SKM-1 treated with dmso at 0.1 percent for 144 hours (cell line): Measurements from ENCODE around the gene ZNF280B.
"Not testable (repeated sequence)": the region's sequence is repeated elsewhere in the genome, so short reads cannot be mapped to it uniquely, and the experiment has no call there.

Source experiments
- DNase-seq: peaks from one replicate; lab custom pipeline; 2025; ENCODE audit not compliant: unreplicated experiment; lab: John Stamatoyannopoulos, UW

The ZNF280B gene

DNA sequence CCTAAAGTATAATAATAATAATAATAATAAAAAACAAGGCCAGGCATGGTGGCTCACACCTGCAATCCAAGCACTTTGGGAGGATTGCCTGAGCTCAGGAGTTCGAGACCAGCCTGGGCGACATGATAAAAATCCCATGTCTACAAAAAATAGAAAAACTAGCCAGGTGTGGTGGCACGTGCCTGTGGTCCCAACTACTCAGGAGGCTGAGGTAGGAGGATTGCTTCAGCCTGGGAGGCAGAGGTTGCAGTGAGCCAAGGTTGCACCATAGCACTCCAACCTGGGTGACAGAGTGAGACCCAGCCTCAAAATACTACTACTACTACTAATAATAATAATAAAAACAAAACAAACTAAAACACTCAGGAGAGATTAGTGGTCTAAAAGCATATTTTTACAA is 27.1 kb upstream of the ZNF280B start:
- no peak for DNase-seq

DNA sequence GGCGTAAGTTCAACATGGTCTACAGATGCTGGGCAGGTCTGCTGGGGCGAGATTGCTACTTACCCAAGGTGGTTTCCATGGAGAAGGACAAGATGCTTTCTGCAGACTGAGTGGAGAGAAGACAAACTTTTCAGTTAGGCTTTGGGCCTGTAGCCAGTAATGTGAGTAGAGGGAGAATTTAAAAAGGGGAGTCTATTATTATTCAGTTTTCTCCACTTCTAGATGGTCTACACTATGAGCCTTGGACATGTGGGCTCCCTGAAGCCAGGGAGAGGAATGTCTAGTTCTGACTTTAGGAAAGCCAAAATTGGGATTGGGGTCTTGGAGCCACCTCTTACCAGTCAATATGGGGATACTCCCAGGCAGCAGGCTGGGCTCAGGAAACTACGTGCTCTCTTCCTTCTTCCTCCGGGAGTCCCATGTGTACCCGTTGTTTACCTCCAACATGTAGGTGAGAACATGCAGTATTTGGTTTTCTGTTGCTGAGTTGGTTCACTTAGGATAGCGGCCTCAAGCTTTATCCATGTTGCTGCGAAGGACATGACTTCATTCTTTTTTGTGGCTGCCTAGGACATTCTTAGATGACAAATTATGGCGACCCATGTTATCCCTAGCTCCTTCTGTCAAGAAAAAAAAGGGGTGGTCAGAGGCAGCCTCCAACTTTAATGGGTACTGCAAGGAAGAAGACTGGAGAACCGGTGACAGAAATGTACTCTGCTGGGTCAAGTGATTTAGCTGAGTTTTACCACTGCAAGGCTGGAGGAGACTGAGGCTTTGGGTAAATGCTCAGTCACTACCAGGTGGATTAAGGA is 26.3 kb upstream of the ZNF280B start:
- no peak for DNase-seq

DNA sequence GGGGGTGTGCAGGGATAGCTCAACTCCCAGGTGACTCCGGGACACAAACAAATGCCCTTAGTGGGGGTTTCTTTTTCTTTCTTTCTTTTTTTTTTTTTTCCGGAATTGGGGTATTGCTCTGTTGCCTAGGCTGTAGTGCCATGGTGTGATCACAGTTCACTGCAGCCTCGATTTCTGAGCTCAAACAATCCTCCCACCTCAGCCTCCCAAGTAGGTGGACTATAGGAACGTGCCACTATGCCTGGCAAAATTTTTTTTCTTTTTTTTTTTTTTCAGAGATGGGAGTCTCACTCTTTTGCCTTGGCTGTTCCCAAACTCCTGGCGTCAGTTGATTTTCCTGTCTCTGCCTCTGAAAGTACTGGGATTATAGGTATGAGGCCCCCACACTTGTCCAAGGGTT is 25.3 kb upstream of the ZNF280B start:
- no peak for DNase-seq

DNA sequence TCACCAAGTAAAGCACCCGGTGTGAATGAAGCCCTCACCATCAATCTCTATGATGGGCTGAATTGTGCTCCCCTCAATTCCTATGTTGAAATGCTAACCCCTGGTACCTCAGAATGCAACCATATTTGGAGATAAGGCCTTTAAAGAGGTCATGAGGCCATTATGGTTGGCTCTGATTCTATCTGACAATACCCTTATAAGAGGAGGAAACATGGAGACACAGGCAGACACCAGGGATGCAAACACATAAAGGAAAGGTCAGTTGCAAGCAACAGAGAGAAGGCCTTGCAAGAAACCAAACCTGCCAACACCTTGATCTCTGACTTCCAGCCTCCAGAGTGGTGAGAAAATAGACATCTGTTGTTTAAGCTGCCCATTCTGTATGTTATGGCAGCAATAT is 24.9 kb upstream of the ZNF280B start:
- DNase-seq, result no peak

DNA sequence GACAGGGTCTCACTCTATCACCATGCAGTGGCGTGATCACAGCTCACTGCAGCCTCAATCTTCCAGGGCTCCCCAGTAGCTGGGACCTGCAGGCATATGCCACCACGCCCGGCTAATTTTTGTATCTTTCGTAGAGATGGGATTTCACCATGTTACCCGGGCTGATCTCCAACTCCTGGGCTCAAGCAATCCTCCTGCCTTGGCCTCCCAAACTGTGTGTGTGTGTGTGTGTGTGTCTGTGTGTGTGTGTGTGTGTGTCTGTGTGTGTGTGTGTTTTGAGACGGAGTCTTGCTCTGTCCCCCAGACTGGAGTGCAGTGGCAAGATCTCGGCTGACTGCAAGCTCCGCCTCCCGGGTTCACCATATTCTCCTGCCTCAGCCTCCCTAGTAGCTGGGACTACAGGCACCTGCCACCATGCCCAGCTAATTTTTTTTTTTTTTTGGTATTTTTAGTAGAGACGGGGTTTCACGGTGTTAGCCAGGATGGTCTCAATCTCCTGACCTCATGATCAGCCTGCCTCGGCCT is 24.1 kb upstream of the ZNF280B start:
- DNase-seq, result not testable (repeated sequence)

DNA sequence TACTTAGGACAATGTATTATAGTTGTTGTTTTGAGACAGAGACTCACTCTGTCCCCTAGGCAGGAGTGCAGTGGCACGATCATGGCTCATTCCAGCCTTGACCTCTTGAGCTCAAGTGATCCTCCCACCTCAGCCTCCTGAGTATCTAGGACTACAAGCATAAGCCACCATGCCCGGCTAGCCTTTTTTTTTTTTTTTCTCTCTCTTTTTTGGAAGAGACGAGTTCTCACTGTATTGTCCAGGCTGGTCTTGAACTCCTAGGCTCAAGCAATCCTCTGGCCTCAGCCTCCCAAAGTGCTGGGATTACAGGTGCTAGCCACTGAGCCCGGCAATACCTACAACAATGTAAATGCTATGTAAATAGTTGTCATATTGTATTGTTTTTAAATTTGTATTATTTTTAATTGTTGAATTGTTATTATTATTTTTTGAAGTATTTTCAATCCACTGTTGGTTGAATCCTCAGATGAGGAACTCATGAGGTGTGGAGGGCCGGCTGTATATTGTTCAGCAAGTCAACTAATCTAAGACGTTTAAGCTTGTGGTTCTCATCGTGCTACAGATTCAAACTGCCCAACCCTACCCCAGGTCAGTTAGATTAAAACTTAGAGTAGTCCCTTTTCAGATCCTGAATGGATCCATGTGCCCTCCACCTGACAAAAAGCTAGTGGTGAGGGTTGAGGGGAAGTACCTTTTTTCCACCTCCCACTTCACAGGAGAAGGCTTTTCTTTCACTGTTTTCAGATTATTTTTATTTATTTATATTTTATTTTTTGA is 23.4 kb upstream of the ZNF280B start:
- no peak for DNase-seq

DNA sequence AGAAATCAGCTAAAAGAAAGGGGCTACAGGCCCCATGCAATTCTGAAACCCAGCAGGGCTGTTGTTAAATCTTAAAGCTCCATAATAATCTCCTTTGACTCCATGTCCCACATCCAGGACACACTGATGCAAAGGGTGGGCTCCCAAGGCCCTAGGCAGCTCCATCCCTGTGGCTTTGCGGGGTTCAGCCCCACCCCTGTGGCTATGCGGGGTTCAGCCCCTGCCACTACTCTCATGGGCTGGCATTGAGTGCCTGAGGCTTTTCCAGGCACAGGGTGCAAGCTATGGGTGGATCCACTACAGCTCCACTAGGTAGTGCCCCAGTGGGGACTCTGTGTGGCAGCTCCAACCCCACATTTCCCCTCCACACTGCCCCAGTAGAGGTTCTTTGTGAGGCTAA is 20.2 kb upstream of the ZNF280B start:
- no peak for DNase-seq

DNA sequence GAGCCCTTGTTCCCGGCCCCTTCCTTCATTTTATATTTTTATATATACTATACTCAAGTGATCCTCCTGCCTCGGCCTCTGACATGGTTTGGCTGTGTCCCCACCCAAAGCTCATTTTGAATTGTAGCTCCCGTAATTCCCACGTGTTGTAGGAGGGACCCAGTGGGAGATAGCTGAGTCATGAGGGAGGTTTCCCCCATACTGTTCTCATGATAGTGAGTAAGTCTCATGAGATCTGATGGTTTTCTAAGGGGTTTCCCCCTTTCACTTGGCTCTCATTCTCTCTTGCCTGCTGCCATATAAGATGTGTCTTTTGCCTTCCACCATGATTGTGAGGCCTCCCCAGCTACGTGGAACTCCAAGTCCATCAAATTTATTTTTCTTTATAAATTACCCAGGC is 18.8 kb upstream of the ZNF280B start:
- no peak for DNase-seq

DNA sequence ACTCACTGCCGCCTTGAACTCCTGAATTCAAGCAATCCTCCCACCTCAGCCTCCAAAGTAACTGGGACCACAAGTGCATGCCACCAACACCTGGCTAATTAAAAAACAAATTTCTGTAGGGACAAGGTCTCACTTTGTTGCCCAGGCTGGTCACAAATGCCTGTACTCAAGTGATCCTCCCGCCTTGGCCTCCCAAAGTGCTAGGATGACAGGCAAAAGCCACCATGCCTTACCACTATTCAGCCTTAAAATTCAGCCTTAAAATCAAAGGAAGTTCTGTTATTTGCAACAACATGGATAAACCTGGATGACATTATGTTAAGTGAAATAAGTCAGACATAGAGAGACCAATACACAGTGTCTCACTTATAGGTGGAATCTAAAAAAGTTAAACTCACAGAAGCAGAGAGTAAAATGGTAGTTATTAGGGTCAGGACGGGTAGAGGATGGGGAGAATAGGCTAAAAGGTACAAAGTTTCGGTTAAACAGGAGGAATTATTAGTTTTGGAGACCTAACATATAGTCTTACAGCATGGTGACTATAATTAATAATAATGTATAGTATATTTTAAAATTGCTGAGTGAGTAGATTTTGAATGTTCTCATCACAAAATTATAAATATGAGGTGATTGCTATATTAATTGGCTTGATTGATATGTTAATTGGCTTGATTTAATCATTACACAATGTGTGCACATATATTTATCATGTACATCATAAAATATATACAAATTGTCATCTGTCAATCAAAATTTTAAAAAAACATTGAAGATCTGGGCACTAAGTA is 17.8 kb upstream of the ZNF280B start:
- DNase-seq, result no peak

DNA sequence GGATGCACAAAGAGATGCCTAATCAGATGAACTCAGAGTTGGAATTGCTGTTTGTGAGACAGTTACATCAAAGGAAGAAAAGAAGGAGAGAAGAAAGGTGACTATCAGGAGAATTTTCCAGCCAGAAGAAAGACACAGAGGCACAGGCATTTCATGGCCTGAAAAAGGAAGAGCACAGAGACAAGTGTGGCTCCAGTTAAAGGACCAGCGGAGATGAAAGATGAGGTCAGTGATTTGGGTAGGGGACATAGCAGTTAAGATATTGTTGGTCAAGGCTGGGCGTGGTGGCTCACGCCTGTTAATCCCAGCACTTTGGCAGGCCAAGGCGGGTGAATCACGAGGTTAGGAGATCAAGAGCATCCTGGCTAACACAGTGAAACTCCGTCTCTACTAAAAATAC is 15.0 kb upstream of the ZNF280B start:
- DNase-seq, result no peak

DNA sequence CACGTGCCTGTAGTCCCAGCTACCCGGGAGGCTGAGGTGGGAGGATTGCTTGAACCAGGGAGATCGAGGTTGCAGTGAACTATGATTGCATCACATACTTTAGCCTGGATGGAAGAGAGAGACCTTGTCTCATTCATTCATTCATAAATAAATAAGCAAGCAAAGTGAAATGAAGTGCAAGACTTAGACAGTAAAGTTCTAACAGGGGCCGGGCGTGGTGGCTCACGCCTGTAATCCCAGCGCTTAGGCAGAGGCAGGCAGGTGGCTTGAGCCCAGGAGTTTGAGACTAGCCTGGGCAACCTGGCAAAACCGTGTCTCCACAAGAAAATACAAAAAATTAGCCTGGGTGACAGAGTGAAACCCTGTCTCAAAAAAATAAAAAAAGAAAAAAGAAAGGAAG is 13.1 kb upstream of the ZNF280B start:
- DNase-seq, result no peak

DNA sequence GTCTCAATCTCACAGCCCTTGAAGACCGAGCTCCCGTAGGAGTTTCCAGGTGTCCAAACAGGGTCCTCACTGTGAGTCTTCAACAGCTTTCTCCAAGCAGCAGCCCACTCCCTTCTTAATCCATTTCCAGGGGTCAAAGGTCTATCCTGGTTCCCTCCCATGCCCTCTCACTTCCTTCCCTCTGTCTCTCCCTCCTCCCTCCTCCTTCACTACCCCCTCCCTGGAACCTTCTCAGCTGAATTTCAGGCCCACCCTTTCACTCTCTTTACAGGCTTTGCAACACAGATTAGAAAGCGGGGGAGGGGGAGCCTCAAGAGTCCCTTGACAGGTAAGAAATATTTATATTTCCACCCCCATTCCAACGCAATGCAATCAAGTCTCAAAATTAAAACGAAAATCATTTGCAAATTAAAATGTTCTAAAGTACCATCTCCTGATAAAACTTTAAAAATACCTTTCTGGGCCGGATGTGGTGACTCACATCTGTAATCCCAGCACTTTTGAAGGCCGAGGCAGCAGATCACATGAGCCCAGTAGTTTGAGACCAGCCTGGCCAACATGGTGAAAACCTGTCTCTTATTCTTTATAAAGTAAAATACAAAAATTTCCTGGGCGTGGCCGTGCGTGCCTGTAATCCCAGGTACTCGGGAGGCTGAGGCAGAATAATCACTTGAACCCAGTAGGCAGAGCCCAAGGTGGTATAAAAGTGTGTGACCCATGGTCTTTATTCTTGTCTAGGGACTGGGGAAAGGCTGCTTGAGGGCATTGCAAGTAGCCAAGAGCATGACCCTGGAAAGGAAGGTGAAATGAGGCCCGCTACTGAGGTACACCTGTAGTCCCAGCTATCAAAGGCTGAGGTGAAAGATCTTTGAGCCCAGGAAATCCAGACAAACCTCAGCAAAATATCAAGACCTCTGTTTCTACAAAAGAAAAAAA is 12.4 kb upstream of the ZNF280B start:
- no peak for DNase-seq

DNA sequence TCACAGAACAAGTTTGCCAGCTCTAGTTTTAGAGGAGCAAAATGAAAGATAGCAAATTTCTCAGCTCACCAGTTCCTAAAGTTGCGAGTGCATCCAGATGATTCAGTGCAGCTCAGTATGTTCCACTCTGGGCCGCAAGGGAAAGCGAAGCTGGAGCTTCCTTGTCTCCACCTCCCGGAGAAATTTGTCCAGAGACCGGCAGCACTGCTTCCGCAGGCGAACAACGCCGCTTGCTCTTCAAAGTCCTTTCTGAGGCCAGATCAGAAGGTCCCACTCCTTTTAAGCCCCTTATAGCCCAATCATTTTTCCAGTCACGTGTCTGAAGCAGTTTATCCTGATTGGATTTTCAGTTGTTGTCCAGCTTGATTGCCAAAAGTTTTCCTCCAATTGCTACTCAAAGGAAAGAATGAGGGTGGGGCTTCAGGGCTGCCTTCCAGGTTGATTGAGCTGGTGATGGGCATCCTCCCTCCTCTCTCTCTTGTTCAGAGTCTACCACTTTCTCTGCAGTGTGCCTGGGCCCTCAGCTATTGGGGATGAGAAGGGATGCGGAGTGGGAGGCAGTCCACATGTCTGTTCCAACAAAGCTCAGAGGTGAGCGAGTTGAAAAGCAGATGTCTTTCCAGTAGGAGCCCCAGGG is 11.6 kb upstream of the ZNF280B start, which contains the start of gene ZNF280A:
Gene ZNF280A, minus strand, starts transcription at position 251 of the 637 bp plus-strand sequence. CDS start 4,640 bp downstream, outside the sequence.
- no peak for DNase-seq

DNA sequence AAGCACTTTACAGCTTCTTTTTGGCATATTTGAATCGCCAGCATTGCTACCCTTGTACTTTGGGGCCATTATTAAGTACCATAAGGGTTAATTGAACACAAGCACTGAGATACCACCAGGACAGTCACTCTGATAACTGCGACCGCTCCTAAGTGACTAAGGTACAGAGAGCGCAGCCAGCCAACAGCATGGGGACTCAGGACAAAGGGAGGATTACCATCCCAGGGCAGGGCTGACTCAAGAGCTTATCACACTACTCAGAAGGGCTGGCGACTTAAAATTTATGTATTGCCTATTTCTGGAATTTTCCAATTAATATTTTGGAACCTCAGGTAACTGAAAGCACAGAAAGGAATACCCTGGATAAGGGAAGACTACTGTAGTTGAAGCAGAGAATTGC is 11.0 kb upstream of the ZNF280B start:
- no peak for DNase-seq

DNA sequence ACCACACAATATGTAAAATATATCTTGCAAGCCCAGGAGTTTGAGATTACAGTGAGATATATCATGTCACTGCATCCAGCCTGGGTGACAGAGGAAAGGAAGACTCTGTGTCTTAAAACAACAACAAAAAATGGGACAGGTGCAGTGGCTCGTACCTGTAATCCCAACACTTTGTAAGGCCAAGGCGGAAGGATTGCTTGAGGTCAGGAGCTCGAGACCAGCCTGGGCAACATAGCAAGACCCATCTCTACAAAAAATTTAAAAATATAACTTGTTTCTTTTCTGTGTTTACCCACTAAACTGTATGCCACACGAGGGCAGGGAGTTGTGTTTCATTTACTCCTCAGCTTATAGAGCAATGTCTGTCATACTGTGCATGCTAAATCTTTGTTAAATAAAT is 8.4 kb upstream of the ZNF280B start:
- no peak for DNase-seq

DNA sequence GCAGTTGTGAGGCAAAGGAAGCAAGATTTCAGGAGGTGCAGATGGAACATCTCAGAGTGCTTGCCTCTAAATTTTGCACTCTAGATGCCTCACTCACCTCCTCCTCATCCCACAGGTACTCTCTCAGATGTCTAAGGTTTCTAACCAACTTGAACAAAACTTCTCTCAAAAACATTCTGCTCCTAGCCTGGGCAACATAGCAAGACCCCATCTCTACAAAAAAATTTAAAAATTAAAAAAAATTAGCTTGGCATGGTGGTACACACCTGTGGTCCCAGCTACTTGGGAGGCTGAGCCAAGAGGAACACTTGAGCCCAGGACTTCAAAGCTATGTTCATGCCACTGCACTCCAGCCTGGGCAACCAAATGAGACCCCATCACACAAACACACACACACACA is 7.3 kb upstream of the ZNF280B start:
- no peak for DNase-seq

DNA sequence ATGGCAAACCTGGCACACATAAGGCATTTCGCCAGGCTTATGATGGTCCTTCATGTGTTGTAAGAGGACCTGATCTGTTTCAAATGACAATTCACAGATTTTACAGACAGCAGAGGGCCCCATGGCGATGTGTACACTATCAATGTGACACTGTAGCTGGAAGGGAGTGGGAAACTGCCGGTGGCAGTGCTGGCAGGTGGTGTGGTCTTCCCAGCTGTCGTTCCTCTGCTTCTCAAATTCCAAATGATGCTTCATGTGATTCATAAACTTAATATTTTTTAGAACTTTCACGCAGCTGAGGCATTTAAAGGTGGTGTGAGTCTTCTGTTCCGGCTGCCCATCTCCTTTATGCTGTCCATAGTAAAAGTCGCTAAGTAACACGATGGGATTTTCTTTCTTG is 5.9 kb upstream of the ZNF280B start:
- DNase-seq, result not testable (repeated sequence)

DNA sequence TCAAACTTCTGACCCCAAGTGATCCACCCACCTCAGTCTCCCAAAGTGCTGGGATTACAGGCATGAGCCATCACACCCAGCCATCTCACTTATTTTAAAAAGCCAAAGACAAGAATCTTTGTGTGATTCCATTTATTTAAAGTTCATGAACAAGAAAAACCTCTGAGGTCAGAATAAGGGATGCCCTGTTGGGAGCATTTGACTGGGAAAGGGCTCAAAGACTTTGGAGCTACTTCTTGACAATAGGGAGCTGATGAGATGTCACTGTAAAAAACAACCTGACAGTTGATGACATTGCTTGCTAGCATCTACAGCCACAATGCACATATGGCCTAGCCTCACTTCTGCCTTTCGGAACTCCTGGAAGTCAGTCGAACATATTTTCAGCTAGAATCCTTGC is 5.1 kb upstream of the ZNF280B start:
- no peak for DNase-seq

DNA sequence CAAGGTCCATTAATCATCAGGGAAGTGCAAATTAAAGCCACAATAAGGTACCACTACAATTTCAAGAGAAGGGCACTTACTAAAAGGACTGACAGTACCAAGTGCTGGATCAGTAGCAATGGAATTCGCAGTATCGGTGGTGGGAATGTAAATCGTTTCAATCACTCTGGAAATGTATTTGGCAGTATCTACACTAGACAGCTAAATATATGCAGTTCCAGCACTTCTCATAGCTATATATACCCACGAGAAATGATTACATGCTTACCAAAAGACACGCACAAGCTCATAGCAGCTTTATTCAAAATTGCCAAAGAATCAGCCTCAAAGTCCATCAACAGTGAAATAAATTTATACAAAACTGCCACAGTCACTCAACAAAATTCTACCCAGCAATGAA is 4.4 kb upstream of the ZNF280B start:
- DNase-seq, result no peak

DNA sequence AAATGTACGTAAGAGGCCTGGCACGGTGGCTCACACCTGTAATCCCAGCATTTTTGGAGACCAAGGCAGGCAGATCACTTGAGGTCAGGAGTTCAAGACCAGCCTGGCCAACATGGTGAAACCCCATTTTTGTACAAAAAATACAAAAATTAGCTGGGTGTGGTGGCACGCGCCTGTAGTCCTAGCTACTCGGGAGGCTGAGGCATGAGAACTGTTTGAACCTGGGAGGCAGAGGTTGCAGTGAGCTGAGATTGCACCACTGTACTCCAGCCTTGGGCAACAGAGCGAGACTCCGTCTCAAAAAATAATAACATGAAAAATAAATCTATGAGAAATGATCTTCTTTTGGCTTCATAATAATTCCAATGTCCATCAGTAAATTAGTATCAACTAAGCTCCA is 2.3 kb upstream of the ZNF280B start:
- not testable (repeated sequence) for DNase-seq
